IPS-20b (cell line): ENCODE measurements around the gene DSCAM.
"Not testable (repeated sequence)": the region's sequence is repeated elsewhere in the genome, so short reads cannot be mapped to it uniquely, and the experiment has no call there.

ENCODE experiments used
- H3K27ac ChIP-seq: one replicate; pipeline ENCODE4 v1.5.1; 2013; ENCODE audit warnings: low read length
- H3K27me3 ChIP-seq: 2 replicates; pipeline ENCODE4 v1.6.1; 2013; ENCODE audit warnings: mild to moderate bottlenecking, low read length, inconsistent platforms; ENCODE audit not compliant: insufficient read depth
- H3K36me3 ChIP-seq: 2 replicates; pipeline ENCODE4 v1.6.1; 2013; ENCODE audit warnings: low read depth, mild to moderate bottlenecking, inconsistent platforms, low read length, moderate library complexity; ENCODE audit not compliant: insufficient read depth
- H3K4me1 ChIP-seq: 2 replicates; pipeline ENCODE4 v1.6.1; 2013; ENCODE audit warnings: mild to moderate bottlenecking, control low read depth, inconsistent platforms, low read length, moderate library complexity; ENCODE audit not compliant: insufficient read depth
- H3K4me3 ChIP-seq: 2 replicates; pipeline ENCODE4 v1.5.1; 2013; ENCODE audit warnings: mild to moderate bottlenecking, low read length, inconsistent platforms
- H3K9ac ChIP-seq: 2 replicates; pipeline ENCODE4 v1.6.1; 2013; ENCODE audit warnings: low read depth, mild to moderate bottlenecking, inconsistent platforms, low read length, moderate library complexity
- H3K9me3 ChIP-seq: 2 replicates; pipeline ENCODE4 v1.6.1; 2013; ENCODE audit warnings: mild to moderate bottlenecking, low read depth, low read length, inconsistent platforms; ENCODE audit not compliant: insufficient read depth

DSCAM gene

DNA sequence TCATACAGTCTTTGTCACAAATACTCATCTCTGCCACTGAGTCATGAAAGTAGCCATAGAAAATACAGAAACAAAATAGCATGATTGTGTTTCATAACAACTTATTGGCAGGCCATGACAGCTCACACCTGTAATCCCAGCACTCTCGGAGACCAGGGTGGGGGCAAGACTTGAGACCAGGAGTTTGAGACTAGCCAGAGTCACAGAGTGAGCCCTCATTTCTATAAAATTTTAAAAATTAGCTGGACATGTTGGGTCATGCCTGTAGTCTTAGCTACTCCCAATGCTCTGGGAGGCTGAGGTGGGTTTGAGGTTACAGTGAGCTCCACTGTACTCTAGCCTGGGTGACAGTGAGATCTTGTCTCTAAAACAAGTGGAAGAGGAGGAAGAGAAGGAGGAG is 568.6 kb downstream of the DSCAM start:
- Histone ChIP-seq H3K9ac (no peak overlapping the region), H3K4me1 (no peaks in the 10 kb centered on the region), H3K4me3 (no peak overlapping the region), H3K27me3 (no peaks in the 10 kb centered on the region), H3K36me3 (no peaks in the 10 kb centered on the region), H3K27ac (no peak overlapping the region), H3K9me3 (peaks cover 4% of the 10 kb centered on the region; the same call in 1 of the 2 replicates)

DNA sequence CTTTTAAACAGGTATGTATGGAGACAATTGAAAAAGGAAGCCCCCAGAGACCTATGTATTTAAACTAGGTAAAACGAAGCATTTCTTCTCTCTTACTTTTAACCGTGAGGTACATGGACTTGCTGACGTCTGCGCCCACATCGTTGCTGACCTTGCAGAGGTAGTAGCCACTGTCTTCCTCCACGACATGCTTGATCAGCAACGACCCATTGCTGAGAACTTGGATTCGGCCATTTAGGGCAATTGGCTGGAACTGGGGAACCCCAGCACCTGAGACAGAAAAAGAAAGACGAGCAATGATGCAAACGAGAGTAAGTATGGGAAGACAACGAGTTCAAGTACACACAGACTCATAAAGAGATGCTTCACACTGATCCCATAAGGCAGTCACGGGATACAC is 571.0 kb downstream of the DSCAM start:
- no peak overlapping the region for H3K27ac ChIP-seq
- H3K4me3 ChIP-seq: no peak overlapping the region
- H3K9me3 ChIP-seq: peaks cover 4% of the 10 kb centered on the region; the same call in 1 of the 2 replicates
- no peaks in the 10 kb centered on the region for H3K27me3 ChIP-seq
- H3K9ac ChIP-seq: no peak overlapping the region
- H3K4me1 ChIP-seq: peaks cover 14% of the 10 kb centered on the region
- H3K36me3 ChIP-seq: no peaks in the 10 kb centered on the region

DNA sequence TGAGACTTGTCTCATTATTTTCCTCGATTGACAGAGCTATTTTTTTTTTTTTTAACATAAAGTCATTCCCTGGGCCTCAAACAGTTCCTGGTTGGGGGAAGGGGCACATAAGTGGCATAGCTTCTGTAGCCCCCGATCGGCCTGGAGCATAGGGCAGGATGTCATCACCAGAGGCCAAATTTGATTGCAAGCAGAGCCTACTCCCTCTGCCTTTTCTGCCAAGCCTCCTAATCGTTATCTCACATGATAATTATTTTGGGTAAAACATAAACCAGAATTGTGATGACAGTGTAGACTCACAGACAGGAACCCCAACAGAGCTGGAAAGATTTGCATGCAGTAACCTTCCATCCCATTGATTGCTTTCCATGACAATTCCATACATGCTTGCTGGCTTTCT is 574.9 kb downstream of the DSCAM start:
- H3K4me1 ChIP-seq: peaks cover 20% of the 10 kb centered on the region
- no peak overlapping the region for H3K9ac ChIP-seq
- no peaks in the 10 kb centered on the region for H3K9me3 ChIP-seq
- H3K27me3 ChIP-seq: no peaks in the 10 kb centered on the region
- no peak overlapping the region for H3K4me3 ChIP-seq
- H3K36me3 ChIP-seq: no peaks in the 10 kb centered on the region
- H3K27ac ChIP-seq: no peak overlapping the region

DNA sequence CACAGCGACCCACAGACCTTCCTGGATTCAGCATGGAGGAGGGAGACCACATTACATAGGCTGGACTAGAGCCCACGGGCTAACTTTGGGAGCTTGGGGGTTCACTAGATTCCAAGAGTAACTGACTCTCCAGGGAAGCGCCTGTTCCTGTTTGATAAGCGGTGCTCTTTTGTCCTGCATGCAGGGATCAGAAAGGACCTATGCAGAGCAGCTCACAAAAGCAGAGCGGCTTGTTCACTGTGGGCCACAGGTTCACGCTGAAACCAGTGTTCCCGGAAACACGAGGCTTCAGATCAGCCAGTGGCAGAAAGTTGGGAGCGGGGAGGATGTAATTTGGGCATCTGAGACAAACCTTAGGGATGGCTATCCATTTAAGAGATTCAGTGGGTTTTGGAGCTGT is 575.8 kb downstream of the DSCAM start:
- Histone ChIP-seq H3K4me3 (no peak overlapping the region; the same call in 1 of the 2 replicates), H3K9me3 (no peaks in the 10 kb centered on the region), H3K36me3 (no peaks in the 10 kb centered on the region), H3K4me1 (peaks cover 20% of the 10 kb centered on the region), H3K27ac (no peak overlapping the region), H3K9ac (no peak overlapping the region), H3K27me3 (no peaks in the 10 kb centered on the region)

DNA sequence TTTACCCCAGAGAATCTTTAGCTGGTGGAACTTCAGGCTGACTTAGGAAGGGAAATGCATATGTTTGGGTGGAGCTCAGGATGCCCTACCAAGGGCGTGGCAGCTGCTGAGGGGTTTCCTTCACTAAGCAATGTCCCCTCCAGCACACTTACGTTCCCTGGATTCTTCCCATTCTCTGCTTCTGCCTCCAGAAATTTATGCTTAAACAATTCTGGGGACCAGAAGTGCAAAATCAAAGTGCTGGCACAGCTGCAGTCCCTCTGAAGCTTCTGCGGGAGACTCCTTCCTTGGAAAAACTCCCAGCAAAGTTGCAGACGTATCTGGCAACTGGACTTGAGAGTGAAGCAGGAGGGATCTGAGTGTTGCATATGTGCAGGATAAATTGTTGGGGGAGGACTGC is 576.9 kb downstream of the DSCAM start:
- Histone ChIP-seq H3K4me1 (peaks cover 20% of the 10 kb centered on the region), H3K27me3 (no peaks in the 10 kb centered on the region), H3K27ac (no peak overlapping the region), H3K4me3 (no peak overlapping the region), H3K36me3 (no peaks in the 10 kb centered on the region), H3K9ac (no peak overlapping the region), H3K9me3 (no peaks in the 10 kb centered on the region)

DNA sequence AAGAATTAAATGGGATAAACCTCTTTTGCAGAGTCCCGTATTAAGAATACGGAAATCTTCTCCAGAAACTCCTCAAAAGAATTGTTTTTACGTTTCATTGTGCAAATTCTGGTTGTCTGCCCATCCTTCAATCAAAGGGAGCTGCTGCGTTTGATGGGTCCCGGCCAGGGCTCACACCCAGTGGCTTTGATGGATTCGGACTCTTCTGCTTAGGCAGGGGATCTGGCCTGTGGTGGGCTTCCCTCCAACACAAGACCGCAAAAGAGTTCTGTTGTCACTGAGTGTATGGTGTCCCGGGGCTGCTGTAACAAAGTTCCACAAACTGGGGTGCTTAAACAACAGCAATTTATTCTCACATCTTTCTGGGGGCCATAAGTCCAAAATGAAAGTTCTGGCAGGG is 577.7 kb downstream of the DSCAM start:
- Histone ChIP-seq H3K27me3 (no peaks in the 10 kb centered on the region), H3K27ac (no peak overlapping the region), H3K4me3 (no peak overlapping the region), H3K36me3 (no peaks in the 10 kb centered on the region), H3K4me1 (peaks cover 20% of the 10 kb centered on the region), H3K9me3 (no peaks in the 10 kb centered on the region), H3K9ac (no peak overlapping the region)

DNA sequence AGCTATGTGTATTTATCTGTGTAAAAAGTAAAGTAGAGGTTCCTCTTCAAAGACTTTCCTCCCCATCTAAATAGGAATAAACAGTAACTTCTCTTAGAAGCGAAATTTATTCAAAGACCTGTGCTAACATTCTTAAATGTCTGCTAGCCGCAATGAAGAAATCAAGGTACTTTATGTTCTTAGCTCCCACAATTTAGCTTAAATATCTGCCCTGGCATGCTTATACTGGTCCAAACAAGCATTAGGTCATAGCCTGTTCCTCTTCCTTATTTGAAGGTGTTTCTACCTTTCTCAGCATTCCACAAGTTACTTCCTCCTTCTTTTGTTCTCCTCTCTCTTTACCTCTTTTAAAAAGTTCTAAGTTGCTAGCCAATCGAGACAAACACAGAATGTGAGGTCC is 588.5 kb downstream of the DSCAM start:
- not testable (repeated sequence) for H3K36me3 ChIP-seq, H3K4me1 ChIP-seq, H3K4me3 ChIP-seq, H3K27ac ChIP-seq, H3K27me3 ChIP-seq, H3K9me3 ChIP-seq, H3K9ac ChIP-seq

DNA sequence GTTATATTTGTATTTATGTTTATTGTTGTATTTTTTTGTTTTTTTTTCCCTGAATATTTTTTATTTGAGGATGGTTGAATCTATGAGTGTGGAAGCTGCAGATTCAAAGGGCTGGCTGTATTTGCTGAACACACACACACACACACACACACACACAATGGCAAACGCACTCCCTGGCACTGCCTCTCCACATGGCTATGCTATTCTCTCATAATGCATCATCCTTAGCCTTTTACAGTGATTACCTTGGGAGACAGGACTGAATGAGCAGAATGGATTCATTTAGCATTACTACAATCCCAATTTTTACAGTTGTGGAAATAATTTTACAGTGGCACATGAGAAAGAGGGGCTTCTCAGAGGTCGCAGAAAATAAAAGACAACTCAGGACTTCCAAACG is 589.6 kb downstream of the DSCAM start:
- Histone ChIP-seq H3K36me3 (no peaks in the 10 kb centered on the region), H3K27me3 (no peaks in the 10 kb centered on the region), H3K9me3 (no peaks in the 10 kb centered on the region), H3K9ac (no peak overlapping the region), H3K4me3 (no peak overlapping the region), H3K27ac (no peak overlapping the region), H3K4me1 (no peaks in the 10 kb centered on the region)

DNA sequence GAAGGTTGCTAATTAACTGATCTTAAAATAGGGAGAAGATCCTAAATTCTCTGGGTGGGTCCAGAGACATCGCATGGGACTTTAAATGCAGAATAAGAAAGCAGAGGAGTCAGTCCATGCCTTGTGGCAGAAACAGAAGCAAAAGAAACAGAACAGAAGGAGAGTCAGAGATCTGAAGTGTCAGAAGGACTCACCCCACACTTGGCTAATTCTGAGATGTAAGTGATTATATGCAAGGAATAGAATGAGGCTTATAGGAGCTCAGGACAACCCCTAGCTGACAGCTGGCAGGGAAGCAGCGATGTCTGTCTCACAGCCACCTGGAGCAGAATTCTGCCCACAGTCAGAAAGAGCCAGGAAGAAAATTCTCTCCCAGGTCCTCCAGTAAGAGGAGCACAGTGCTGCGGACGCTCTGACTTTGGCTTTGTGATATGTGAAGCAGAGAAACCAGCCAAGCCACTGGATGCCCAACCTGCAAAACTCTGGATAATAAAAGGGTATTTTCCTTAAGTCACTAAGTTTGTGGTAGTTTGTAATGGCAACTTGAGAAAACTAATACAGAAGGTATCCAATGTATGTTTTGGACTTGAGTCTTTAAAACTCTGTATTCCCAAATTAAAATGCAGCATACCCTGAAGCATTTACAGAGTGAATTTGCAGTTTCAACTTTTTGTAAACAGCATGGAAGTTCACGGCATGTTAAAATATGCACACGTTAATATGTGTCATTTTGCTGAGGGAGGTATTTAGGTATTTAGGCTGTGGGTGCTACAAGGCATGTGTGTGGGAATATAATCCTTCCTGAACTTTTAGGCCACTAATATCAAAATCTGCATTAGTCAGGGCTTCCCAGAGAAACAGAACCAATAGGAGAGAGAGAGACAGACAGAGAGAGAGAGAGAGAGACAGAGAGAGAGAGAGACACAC is 591.2 kb downstream of the DSCAM start:
- Histone ChIP-seq H3K4me1 (no peaks in the 10 kb centered on the region), H3K9me3 (peaks cover 8% of the 10 kb centered on the region), H3K27ac (no peak overlapping the region), H3K9ac (no peak overlapping the region), H3K27me3 (no peaks in the 10 kb centered on the region), H3K4me3 (no peak overlapping the region), H3K36me3 (no peaks in the 10 kb centered on the region)

DNA sequence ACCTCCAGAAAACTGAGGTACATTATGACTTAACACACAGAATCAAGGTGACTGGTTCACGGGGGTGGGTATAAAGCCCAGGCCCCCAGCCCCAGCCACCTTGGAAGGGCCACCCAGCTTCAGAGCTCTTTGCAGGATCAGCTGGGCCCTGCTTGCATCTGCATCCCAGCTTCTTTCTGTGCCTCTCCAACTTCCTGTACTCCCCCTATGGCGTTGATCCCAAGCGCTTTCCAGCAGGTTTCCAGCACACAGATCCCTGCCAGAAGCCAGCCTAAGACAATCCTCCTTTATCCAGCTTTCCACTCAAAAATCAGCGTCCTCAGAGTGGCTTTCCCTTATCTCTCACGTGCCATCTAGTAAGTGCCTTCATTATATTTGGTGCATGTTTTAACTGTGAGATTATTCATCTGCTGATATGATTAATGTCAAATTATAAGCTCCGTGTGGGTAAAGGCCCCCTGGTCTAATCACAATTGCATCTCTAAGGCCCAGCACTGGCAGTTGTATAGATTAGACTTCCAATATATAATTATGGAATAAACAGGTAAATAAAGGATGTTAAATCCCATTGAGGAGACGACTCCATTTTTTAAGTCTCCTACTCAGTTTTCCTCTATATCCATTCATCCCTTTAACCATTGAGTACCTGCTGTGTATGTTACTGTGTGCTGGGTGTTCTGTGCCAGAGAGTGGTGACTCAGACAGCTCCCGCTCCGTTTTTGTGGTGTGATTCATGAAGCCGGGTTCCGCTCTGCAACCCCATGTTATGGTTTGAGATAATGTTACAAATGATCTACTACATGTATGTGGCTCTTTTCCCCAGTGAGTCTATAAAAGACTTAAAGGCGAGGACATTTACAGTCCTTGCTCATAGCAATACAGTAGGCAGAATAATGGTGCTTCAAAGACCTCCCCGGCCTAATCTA is 592.2 kb downstream of the DSCAM start:
- Histone ChIP-seq H3K9me3 (peaks cover 8% of the 10 kb centered on the region), H3K9ac (no peak overlapping the region), H3K27me3 (no peaks in the 10 kb centered on the region), H3K4me3 (no peak overlapping the region), H3K36me3 (no peaks in the 10 kb centered on the region), H3K27ac (no peak overlapping the region), H3K4me1 (no peaks in the 10 kb centered on the region)

DNA sequence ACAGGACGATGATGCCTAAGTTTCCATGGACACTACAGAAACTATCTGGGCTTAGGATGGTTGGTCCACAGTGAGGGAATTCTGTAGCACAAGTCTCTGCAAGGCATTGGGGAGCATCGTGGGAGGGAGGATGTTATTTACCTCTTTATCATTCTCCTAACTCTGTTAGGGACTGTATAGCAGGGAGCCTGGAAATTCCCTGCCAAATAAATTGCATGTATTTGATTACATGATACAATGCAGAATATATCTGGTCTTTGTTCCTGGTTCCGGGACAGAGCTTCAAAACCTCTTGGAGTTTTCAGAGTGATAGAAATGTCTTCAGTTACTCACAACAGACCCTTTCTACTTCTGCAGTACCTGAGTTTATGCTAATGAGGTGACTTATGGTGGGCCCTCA is 593.8 kb downstream of the DSCAM start:
- Histone ChIP-seq H3K9ac (no peak overlapping the region), H3K4me3 (no peak overlapping the region)

More for the DNA sequence above, 593.8 kb downstream of the DSCAM start:
- peaks cover 15% of the 10 kb centered on the region for H3K9me3 ChIP-seq
- H3K36me3 ChIP-seq: no peaks in the 10 kb centered on the region
- no peaks in the 10 kb centered on the region for H3K4me1 ChIP-seq
- no peak overlapping the region for H3K27ac ChIP-seq
- H3K27me3 ChIP-seq: no peaks in the 10 kb centered on the region
